GM12891 (cell line): ENCODE results near the gene IFI27L2.

Source experiments
- DNase-seq: peaks from one replicate; pipeline ENCODE4 v3.0.0; 2011; ENCODE audit warnings: low spot score; ENCODE audit not compliant: insufficient read length
- FAIRE-seq: peaks from 2 replicates; lab custom pipeline; 2011; peaks lifted over from hg19 to GRCh38; lab: Jason Lieb, UNC
- PAX5 ChIP-seq: IDR thresholded peaks from 2 replicates; pipeline ENCODE4 v1.6.1; 2011; ENCODE audit warnings: low read length, moderate library complexity, mild to moderate bottlenecking; ENCODE audit not compliant: insufficient read depth, severe bottlenecking
- POLR2A ChIP-seq: IDR thresholded peaks from 2 replicates; pipeline ENCODE4 v1.6.1; 2011; ENCODE audit warnings: low read depth, low read length, control low read depth
- POLR2AphosphoS5 ChIP-seq: IDR thresholded peaks from 2 replicates; pipeline ENCODE4 v1.6.1; 2011; ENCODE audit warnings: low read depth, low read length, control low read depth
- POU2F2 ChIP-seq: IDR thresholded peaks from 2 replicates; pipeline ENCODE4 v1.6.1; 2011; ENCODE audit warnings: low read depth, mild to moderate bottlenecking, control low read depth, low read length, moderate library complexity
- SPI1 ChIP-seq: IDR thresholded peaks from 2 replicates; pipeline ENCODE4 v1.6.1; 2011; ENCODE audit warnings: low read depth, low read length, control low read depth
- TAF1 ChIP-seq: IDR thresholded peaks from 2 replicates; pipeline ENCODE4 v1.6.1; 2011; ENCODE audit warnings: low read depth, low read length, control low read depth

IFI27L2 gene

GRCh38 chr14:94139421-94139820 is 10.0 kb upstream of the IFI27L2 start:
- TF ChIP-seq POLR2AphosphoS5 (no peak), POLR2A (no peak), PAX5 (no peak), POU2F2 (no peak), TAF1 (no peak), SPI1 (no peak)
- no peak for DNase-seq
- FAIRE-seq = no peak

GRCh38 chr14:94139006-94139405 is 9.6 kb upstream of the IFI27L2 start:
- FAIRE-seq = no peak
- no peak for TF ChIP-seq TAF1
- no peak for TF ChIP-seq POU2F2
- no peak for TF ChIP-seq POLR2AphosphoS5
- DNase-seq = no peak

GRCh38 chr14:94138251-94138650 is 8.8 kb upstream of the IFI27L2 start:
- FAIRE-seq (no peak), DNase-seq (no peak)
- TF ChIP-seq TAF1 (no peak), POLR2AphosphoS5 (no peak), PAX5 (no peak), POLR2A (no peak), POU2F2 (no peak), SPI1 (no peak)

- FAIRE-seq = peak; percentile 97
- no peak for DNase-seq
- TF ChIP-seq POLR2AphosphoS5 = no peak
- TF ChIP-seq TAF1 = no peak
- no peak for TF ChIP-seq POLR2A
- no peak for TF ChIP-seq SPI1
- TF ChIP-seq POU2F2 = no peak
- TF ChIP-seq PAX5 = no peak
These were observed 7.3 kb upstream of the IFI27L2 start for GRCh38 chr14:94136575-94137331.

GRCh38 chr14:94135476-94135875 is 6.1 kb upstream of the IFI27L2 start:
- FAIRE-seq (no peak), DNase-seq (no peak)
- TF ChIP-seq SPI1 (no peak), POU2F2 (no peak), POLR2AphosphoS5 (no peak), PAX5 (no peak), TAF1 (no peak)

GRCh38 chr14:94132285-94132887 is 3.0 kb upstream of the IFI27L2 start:
- FAIRE-seq (no peak), DNase-seq (no peak)
- TF ChIP-seq POLR2AphosphoS5 (no peak), POLR2A (no peak), SPI1 (no peak)

DNA sequence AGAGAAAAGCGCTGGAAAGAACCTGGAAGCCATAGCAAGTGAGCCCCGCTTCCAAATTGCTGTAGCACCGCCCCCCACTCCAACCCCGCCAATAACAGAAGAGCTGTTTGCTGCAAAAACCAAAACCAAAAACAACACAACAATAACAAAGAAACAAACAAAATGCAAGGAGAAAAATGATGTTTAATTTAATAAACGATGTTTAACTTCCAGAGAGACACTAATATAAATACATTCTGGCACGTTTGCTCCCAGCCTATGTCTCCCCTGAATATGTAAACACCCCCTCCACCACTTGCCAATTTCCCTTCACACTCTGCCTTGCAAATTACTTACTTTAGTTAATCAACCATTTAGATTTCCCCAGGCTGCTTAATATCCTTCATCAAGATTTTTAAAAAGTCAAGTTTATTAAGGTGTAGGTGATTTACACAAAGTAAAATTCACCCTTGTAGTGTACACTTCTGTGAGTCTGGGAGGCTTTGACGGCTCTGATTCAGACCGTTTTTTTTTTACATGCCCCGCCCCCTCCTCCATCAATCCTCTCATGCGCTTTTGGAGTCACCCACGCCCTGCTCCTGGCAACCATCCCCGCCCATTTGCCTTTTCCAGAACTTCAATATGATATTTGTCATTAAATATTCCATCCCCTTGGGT is 482 bp upstream of the IFI27L2 start:
- DNase-seq = no peak
- TF ChIP-seq SPI1 = no peak
- no peak for TF ChIP-seq TAF1
- no peak for TF ChIP-seq POLR2AphosphoS5
- no peak for TF ChIP-seq PAX5
- TF ChIP-seq POLR2A = no peak
- no peak for TF ChIP-seq POU2F2
- no peak for FAIRE-seq

DNA sequence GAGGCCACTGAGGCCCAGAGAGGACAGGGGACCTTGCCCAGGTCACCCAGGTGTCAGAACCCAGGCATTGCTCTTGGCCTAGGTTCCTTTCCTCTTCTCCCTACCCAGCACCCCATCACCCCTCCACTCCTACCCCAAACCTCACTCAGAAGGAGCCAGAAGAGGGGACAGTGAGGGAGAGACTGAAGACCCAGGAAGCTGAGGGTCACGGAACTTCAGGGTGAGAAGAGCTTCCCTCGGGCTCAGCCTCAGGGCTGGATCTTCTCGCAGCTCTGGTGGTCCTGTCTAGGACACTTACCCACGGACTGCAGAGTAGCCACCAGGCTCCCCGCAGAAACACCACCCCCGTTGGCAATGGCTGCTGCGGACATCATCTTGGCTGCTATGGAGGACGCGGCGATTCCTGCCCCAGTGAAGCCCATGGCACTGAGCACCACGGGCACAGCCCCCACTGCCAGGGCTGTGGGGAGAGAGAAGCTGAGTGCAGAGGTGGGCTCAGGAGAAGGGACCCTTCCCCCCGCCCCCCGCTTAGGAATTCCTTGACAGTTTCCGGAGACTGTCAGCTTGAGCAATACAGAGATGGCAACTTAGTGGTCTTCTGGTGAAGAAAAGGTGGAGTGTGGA is 1.1 kb downstream of the IFI27L2 start:
- DNase-seq (no peak), FAIRE-seq (no peak)
- TF ChIP-seq PAX5 = no peak
- no peak for TF ChIP-seq SPI1
- no peak for TF ChIP-seq TAF1
- TF ChIP-seq POU2F2 = no peak
- no peak for TF ChIP-seq POLR2AphosphoS5
- TF ChIP-seq POLR2A = no peak

DNA sequence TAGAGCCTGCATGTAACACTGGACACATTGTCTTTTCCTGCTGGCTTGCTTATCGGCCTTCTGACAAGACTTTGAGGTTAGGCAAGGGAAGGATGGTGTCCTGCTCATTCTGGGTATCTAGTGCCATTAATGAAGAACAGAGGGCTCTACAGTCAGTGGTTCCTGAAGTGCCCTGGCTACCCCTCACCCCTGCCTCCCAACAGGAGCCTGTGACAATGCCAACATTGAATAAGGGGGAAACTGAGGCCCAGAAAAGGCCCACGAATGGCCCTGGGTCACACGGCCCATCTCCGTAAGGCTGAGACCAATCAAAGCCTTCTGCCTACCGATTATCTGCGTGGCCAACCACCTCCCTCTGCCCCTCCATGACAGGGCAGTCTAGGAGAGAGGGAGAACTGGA is 2.1 kb downstream of the IFI27L2 start:
- TF ChIP-seq SPI1 (no peak), POLR2AphosphoS5 (no peak), PAX5 (no peak), POU2F2 (no peak), TAF1 (no peak), POLR2A (no peak)
- no peak for DNase-seq
- FAIRE-seq = no peak
